NCI-H526 (cell line): ENCODE measurements around the gene TTC4.

ENCODE experiments used
- DNase-seq, 2 experiments: peaks; one replicate each; lab custom pipeline; 2025; lab: John Stamatoyannopoulos, UW

TTC4 gene

GRCh38 chr1:54784066-54784465 lies 68.4 kb downstream of the TTC4 start:
- no peak for DNase-seq

GRCh38 chr1:54786778-54787177 lies 71.1 kb downstream of the TTC4 start:
- DNase-seq, result no peak

- DNase-seq, result no peak
Observed at GRCh38 chr1:54787604-54788003, 71.9 kb downstream of the TTC4 start.

GRCh38 chr1:54788459-54788858 lies 72.8 kb downstream of the TTC4 start:
- no peak for DNase-seq

GRCh38 chr1:54791880-54792522 lies 76.3 kb downstream of the TTC4 start:
- DNase-seq, result peak; percentile 75 to 90
